Measurements from ENCODE around the gene PAQR5.

The PAQR5 gene

DNA sequence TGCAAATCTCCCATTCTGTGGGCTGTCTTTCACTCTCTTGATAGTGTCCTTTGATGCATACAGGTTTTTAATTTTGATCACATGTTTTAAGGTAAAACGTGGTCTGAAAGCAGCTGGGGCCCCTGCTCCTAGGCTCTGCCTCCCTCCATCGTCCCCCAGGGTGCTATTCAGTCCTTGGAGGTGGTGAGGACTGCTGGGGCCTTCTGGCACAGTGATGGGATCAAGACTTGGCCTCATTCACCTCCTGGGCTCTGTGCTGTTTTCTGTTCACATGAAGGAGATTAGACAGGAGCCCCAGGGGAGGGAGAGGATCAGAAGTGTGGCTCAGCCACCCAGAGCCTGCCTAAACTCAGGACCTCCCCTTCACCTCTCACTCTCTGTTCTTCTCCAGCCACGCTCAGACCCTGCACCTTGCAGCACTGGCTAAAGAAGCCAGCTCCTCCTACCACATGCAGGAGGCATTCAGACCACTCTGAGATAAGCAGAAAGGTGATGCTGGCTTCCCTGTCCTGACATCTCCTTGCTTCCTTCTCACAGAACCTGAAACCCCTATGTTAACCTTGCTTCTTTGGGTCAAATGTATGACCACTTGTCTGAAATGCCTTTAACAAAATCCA is 43.9 kb downstream of the PAQR5 start:
- H3K4me1 ChIP-seq (ENCODE audit: insufficient read depth, low read length) = no peaks in the 10 kb centered on the region
- no peak overlapping the region for H3K9ac ChIP-seq (ENCODE audit: low read depth, low read length)
- no peak overlapping the region for H3K27ac ChIP-seq (ENCODE audit: low read length)
- DNase-seq (no peak), ATAC-seq (ENCODE audit: insufficient read depth, low read depth) (no peak)
- H3K36me3 ChIP-seq (ENCODE audit: insufficient read depth, low read length) = no peaks in the 10 kb centered on the region
- no peaks in the 10 kb centered on the region for H3K27me3 ChIP-seq (ENCODE audit: insufficient read depth, low read length, poor library complexity)
- no peak overlapping the region for H3K4me2 ChIP-seq (ENCODE audit: insufficient read depth, low read length)
- no peaks in the 10 kb centered on the region for H3K9me3 ChIP-seq (ENCODE audit: insufficient read depth, low read length, severe bottlenecking)
- no peaks in the 10 kb centered on the region for H3K79me2 ChIP-seq (ENCODE audit: insufficient read depth, low read length)
- H2AFZ ChIP-seq (ENCODE audit: low read depth, low read length) = no peak overlapping the region
- H3K4me3 ChIP-seq (ENCODE audit: low read depth in 1 of 2, low read length in 2 of 2) = no peak overlapping the region
- no peak for TF ChIP-seq EZH2 (IDR thresholded peaks at IDR 0.05; ENCODE audit: borderline replicate concordance, low read depth, low read length, severe bottlenecking)
- TF ChIP-seq, protein P1, sequence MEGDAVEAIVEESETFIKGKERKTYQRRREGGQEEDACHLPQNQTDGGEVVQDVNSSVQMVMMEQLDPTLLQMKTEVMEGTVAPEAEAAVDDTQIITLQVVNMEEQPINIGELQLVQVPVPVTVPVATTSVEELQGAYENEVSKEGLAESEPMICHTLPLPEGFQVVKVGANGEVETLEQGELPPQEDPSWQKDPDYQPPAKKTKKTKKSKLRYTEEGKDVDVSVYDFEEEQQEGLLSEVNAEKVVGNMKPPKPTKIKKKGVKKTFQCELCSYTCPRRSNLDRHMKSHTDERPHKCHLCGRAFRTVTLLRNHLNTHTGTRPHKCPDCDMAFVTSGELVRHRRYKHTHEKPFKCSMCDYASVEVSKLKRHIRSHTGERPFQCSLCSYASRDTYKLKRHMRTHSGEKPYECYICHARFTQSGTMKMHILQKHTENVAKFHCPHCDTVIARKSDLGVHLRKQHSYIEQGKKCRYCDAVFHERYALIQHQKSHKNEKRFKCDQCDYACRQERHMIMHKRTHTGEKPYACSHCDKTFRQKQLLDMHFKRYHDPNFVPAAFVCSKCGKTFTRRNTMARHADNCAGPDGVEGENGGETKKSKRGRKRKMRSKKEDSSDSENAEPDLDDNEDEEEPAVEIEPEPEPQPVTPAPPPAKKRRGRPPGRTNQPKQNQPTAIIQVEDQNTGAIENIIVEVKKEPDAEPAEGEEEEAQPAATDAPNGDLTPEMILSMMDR (IDR thresholded peaks at IDR 0.05; ENCODE audit: borderline replicate concordance, extremely low read depth, low read length, poor library complexity, severe bottlenecking) = no peak
- H4K20me1 ChIP-seq (ENCODE audit: insufficient read depth, low read length) = no peaks in the 10 kb centered on the region

DNA sequence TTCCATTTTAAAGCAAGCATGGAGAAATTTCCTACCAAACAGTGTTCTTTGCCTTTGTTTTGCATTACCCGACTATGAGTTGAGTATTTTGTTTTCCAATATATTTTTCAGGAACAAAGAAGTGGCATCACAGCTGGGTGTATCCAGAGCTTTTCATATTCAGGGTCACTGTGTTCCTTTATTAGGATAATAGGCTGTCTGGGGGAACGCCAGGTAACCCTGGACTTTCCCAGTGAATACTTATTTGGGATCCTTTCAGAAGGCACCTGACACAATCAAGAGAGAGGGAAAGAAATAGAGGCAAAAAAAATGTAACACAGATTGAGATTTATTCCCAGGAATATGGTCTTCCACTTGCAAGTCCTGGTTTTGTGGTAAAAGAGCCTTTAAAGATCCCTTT is 44.4 kb downstream of the PAQR5 start:
- H3K27ac ChIP-seq (ENCODE audit: low read length) = no peak overlapping the region
- ATAC-seq (ENCODE audit: insufficient read depth, low read depth) (no peak), DNase-seq (no peak)
- no peaks in the 10 kb centered on the region for H3K27me3 ChIP-seq (ENCODE audit: insufficient read depth, low read length, poor library complexity)
- no peak overlapping the region for H3K9ac ChIP-seq (ENCODE audit: low read depth, low read length)
- no peaks in the 10 kb centered on the region for H3K36me3 ChIP-seq (ENCODE audit: insufficient read depth, low read length)
- H3K4me1 ChIP-seq (ENCODE audit: insufficient read depth, low read length) = no peaks in the 10 kb centered on the region
- no peaks in the 10 kb centered on the region for H3K79me2 ChIP-seq (ENCODE audit: insufficient read depth, low read length)
- H3K4me2 ChIP-seq (ENCODE audit: insufficient read depth, low read length) = no peak overlapping the region
- no peak for TF ChIP-seq EZH2 (IDR thresholded peaks at IDR 0.05; ENCODE audit: borderline replicate concordance, low read depth, low read length, severe bottlenecking)
- H3K4me3 ChIP-seq (ENCODE audit: low read depth in 1 of 2, low read length in 2 of 2) = no peak overlapping the region
- H4K20me1 ChIP-seq (ENCODE audit: insufficient read depth, low read length) = no peaks in the 10 kb centered on the region
- H2AFZ ChIP-seq (ENCODE audit: low read depth, low read length) = no peak overlapping the region
- no peaks in the 10 kb centered on the region for H3K9me3 ChIP-seq (ENCODE audit: insufficient read depth, low read length, severe bottlenecking)

DNA sequence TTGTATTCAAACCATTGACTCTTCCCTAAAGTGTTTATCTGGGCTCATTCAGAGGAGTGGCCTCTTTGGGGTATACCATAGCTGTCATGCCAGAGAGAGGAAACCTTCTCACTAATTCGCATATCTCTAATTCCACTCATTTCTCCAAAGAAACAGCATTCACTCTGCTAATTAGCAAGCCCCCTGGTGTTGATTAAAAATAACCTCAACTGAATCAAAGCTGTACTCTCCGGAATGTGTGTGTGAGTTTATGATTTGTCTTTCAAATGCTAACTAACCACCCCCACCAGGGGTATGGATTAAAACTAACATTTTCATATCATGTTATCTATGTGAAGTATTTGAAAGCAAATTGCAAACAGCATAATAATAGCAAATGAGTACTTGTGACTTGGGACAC is 45.5 kb downstream of the PAQR5 start:
- Histone ChIP-seq H3K4me1 (ENCODE audit: insufficient read depth, low read length) (no peaks in the 10 kb centered on the region), H3K36me3 (ENCODE audit: insufficient read depth, low read length) (no peaks in the 10 kb centered on the region), H3K9ac (ENCODE audit: low read depth, low read length) (no peak overlapping the region), H3K4me3 (ENCODE audit: low read depth in 1 of 2, low read length in 2 of 2) (no peak overlapping the region), H2AFZ (ENCODE audit: low read depth, low read length) (no peak overlapping the region), H4K20me1 (ENCODE audit: insufficient read depth, low read length) (no peaks in the 10 kb centered on the region), H3K4me2 (ENCODE audit: insufficient read depth, low read length) (no peak overlapping the region), H3K9me3 (ENCODE audit: insufficient read depth, low read length, severe bottlenecking) (no peaks in the 10 kb centered on the region), H3K27ac (ENCODE audit: low read length) (no peak overlapping the region), H3K79me2 (ENCODE audit: insufficient read depth, low read length) (no peaks in the 10 kb centered on the region), H3K27me3 (ENCODE audit: insufficient read depth, low read length, poor library complexity) (no peaks in the 10 kb centered on the region)
- no peak for DNase-seq
- ATAC-seq (ENCODE audit: insufficient read depth, low read depth) = no peak
- no peak for TF ChIP-seq EZH2 (IDR thresholded peaks at IDR 0.05; ENCODE audit: borderline replicate concordance, low read depth, low read length, severe bottlenecking)
- TF ChIP-seq, protein P1 (IDR thresholded peaks at IDR 0.05; ENCODE audit: borderline replicate concordance, extremely low read depth, low read length, poor library complexity, severe bottlenecking) = no peak

DNA sequence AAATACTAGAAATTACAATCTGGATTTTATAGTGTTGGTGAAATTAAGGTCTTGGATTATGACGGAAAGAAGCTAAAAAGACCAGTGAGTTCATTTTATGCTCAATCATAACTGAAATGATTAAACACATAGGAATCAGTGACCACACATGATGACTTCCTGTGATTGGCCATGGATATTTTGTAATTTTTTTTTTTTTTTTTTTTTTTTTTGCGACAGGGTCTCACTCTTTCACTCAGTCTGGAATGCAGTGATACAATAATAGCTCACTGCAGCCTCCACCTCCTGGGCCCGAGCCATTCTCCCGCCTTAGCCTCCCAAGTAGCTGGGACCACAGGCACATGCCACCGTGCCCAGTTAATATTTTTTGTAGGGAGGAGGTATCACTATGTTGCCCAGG is 47.4 kb downstream of the PAQR5 start:
- Histone ChIP-seq H3K36me3 (ENCODE audit: insufficient read depth, low read length) (no peaks in the 10 kb centered on the region), H3K27me3 (ENCODE audit: insufficient read depth, low read length, poor library complexity) (no peaks in the 10 kb centered on the region), H3K4me2 (ENCODE audit: insufficient read depth, low read length) (no peak overlapping the region), H3K9ac (ENCODE audit: low read depth, low read length) (no peak overlapping the region), H3K9me3 (ENCODE audit: insufficient read depth, low read length, severe bottlenecking) (no peaks in the 10 kb centered on the region), H3K4me3 (ENCODE audit: low read depth in 1 of 2, low read length in 2 of 2) (no peak overlapping the region), H3K4me1 (ENCODE audit: insufficient read depth, low read length) (no peaks in the 10 kb centered on the region), H3K27ac (ENCODE audit: low read length) (no peak overlapping the region), H4K20me1 (ENCODE audit: insufficient read depth, low read length) (no peaks in the 10 kb centered on the region), H3K79me2 (ENCODE audit: insufficient read depth, low read length) (no peaks in the 10 kb centered on the region), H2AFZ (ENCODE audit: low read depth, low read length) (no peak overlapping the region)
- TF ChIP-seq, protein P1 (IDR thresholded peaks at IDR 0.05; ENCODE audit: borderline replicate concordance, extremely low read depth, low read length, poor library complexity, severe bottlenecking) = no peak
- TF ChIP-seq EZH2 (IDR thresholded peaks at IDR 0.05; ENCODE audit: borderline replicate concordance, low read depth, low read length, severe bottlenecking) = no peak
- DNase-seq = no peak
- ATAC-seq (ENCODE audit: insufficient read depth, low read depth) = no peak

Measured in DND-41 (cell line).